ENCODE data around the gene RABGGTA.

Gene RABGGTA

DNA sequence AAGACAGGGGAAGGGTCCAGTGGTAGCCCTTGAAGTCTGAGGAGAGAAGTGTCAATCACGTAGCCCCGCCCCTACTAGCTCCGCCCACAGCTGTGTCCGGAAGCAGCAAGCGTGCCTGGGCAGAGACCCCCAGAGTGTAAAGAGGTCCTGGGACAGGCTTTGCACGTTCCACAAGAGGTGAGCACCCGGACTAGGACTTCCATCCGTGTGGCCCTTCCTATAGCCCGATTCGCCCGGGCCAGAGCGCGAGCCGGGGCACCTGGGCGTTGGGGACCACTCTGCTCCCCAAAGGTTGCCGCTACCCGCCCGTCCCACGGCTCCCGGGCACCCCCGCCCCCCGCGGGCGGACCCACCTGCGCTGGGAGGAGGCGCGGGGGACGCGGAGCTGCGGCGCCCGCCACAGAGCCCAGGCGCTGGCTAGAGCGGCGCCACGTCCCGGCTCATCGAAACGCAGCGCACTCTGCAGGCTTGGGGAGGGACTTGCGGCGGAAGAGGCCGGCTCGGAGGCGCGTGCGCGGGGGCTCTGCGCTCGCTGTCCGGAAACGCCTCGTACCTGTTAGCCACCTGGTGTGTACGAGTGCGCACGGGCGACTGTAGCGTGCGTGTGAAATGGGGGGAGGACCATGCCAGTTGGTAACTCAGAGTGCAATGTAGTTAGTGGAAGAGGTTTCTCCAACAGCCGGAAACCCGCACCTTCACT is at the start of gene RABGGTA:
RABGGTA (minus strand) TSS at position 464 of the 700 bp plus-strand sequence. CDS start 482 bp downstream, outside the sequence.
- peak; percentile 27 for DNase-seq

DNA sequence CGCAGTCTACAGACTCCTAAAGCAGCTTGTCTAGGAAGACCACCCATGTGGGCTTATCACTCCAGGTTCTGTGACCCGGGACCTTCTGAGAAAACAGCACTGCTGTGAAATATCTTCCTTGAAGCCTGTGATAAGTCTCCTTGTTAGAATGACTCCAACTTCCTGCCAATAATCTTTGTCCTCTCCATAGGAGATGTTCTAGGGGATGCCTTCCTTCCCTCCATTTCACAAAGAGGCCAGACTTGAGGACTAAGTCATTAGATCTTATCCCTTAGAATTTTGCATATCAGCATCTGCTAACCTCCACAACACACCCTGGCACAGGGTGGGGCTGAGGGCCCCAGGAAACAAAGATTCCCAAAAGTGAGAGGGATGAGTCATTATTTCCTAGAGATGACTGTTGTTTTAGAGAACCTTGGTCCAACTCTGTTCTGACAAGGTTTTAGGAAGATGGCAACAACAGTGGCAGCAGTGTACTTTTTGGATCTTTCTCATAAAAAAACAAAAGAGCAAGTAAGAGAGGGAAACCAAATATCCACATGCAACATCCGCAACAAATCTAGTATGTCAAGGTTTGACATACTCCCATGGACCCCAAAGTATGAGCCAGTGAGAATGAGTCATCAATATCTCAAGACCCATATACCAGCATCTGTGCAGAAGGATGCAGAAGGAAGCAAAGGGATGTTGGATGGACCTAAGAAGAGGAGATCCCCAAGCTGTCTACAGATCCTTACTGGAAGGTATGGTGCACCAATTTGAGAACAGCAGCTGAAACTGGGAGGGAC is 45.9 kb upstream of the RABGGTA start:
- DNase-seq, result no peak

DNA sequence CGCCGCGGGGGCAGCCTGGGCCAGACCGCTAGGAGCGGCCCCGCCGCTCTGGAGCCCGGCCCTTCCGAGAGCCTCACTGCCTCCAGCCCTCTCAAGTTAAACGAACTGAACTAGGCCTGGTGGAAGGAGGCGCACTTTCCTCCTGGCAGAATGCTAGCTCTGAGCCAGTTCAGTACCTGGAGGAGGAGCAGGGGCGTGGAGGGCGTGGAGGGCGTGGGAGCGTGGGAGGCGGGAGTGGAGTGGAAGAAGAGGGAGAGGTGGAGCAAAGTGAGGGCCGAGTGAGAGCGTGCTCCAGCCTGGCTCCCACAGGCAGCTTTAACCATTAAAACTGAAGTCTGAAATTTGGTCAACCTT is 45.2 kb upstream of the RABGGTA start:
- no peak for DNase-seq

- DNase-seq, result no peak
These were observed 44.6 kb upstream of the RABGGTA start for GRCh38 chr14:24315807-24316596.

DNA sequence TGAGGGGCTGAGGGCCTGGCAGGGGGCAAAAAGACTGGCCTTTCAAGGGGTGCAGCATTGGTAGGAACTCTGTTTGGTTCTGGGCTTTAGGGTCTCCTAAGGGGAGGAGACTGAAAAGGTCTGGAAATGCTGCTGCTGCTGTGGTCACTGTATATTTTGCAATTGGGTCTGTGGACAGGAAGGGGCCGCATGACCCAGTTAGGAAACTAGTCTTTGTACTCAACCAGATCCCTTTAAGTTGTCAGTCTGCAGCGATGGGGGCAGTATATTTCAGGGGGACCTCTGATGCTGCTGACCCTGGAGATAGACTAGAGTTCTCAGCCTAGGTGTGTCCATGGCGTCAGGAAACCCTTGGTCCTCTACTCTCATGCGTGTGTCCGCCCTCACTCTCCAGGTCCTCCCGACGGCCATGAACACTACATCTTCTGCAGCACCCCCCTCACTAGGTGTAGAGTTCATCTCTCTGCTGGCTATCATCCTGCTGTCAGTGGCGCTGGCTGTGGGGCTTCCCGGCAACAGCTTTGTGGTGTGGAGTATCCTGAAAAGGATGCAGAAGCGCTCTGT is 43.9 kb upstream of the RABGGTA start:
- no peak for DNase-seq

DNA sequence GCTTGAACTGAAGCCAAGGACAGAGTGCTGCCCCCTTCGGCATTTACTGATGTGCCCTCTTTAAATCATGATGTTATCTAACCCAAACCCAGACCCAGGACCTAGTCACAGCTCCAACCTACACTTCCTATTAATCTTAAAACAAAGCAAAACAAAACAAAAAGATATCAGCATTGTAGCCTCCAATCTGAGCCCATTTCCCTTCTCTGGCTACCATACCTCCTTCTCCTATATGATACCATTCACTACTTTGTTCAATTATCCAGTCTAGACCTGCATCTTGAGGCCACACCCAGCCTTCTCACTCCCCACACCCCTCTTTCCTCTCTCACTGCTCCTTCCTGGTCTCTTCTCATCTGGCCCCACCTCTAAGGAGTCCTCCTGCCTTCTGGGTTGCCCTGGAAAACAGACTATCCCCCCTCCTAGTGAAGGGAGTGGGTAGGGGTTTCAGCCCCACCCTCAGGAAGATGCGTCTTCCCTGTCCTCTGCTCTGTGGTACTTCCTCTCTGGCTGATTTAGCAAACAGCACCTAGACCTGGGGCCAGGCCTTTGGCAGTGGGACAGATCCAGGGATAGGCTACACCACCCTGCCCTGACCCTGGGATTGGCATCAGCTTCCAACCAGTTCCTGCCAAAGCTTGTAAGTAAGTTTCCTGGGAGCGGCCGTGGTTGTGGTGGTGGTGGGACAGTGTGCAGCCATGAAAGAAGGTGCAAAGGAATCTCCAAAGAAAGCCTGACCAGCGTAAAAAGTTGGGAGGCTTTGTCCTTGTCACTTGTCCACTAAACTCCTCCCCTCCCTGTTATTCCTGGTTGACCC is 43.2 kb upstream of the RABGGTA start:
- DNase-seq, result no peak

- peak; percentile 52 for DNase-seq
These were observed 42.5 kb upstream of the RABGGTA start for GRCh38 chr14:24313913-24314312.

GRCh38 chr14:24312736-24313507 is 41.5 kb upstream of the RABGGTA start:
- peak; percentile 96 for DNase-seq

DNA sequence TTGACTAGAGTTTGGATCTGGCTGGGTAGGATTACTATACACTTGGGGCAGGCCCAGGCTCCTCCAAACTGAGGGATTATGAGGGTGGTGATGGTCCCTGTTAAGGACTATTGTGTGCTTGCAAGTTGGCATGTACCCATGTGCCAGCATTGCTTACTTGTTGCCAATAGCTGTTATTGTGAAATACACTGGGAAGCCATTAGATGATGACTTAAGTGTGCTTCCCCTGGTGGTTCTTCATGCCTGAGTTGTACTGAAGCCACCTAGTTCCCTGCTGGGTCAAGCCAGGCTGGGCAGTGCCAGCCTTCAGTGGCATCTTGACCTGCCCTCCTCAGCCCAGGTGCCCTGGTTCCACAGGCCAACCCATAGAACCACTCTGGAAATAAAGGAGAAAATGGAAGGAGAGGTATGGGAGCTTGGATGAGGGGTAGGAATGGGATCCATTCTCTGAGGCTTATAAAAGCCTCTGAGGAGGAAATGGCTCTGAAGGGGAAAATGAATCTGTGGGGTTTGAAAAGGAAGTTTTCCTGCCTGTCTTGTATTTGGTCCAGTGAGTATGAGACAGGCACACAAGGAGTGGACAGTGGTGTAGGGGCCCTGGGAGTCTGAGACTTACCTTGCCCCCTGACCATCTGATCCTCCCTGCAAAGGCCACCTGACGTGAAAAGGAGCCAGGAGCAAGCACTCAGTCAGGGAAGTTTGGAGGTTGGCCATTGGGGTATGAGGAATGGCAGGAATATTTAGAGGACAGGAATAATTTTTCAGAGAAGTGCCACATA is 40.6 kb upstream of the RABGGTA start:
- peak; percentile 57 for DNase-seq

DNA sequence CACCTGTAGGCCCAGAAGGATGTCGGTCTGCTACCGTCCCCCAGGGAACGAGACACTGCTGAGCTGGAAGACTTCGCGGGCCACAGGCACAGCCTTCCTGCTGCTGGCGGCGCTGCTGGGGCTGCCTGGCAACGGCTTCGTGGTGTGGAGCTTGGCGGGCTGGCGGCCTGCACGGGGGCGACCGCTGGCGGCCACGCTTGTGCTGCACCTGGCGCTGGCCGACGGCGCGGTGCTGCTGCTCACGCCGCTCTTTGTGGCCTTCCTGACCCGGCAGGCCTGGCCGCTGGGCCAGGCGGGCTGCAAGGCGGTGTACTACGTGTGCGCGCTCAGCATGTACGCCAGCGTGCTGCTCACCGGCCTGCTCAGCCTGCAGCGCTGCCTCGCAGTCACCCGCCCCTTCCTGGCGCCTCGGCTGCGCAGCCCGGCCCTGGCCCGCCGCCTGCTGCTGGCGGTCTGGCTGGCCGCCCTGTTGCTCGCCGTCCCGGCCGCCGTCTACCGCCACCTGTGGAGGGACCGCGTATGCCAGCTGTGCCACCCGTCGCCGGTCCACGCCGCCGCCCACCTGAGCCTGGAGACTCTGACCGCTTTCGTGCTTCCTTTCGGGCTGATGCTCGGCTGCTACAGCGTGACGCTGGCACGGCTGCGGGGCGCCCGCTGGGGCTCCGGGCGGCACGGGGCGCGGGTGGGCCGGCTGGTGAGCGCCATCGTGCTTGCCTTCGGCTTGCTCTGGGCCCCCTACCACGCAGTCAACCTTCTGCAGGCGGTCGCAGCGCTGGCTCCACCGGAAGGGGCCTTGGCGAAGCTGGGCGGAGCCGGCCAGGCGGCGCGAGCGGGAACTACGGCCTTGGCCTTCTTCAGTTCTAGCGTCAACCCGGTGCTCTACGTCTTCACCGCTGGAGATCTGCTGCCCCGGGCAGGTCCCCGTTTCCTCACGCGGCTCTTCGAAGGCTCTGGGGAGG is 39.5 kb upstream of the RABGGTA start, which contains the start of gene LTB4R:
LTB4R (plus strand) TSS at position 857 of the 959 bp plus-strand sequence. CDS start 4,150 bp downstream, outside the sequence.
- DNase-seq, result peak; percentile 58

DNA sequence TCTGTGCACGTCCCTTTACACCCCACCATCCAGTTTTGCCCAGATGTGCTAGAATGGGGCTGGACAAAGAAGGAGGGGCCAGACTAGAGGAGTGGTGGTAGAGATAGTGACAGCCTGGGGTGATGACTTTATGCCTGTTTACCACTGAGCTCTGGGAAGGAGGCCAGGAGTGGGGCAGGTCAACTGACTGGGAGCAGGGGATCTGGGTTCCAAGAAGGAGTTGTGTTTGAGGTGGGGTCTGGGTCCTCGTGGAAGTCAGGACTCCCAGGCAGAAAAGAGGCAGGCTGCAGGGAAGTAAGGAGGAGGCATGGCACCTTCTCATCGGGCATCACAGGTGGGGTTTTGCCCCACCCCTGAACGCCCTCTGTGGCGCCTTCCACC is 38.9 kb upstream of the RABGGTA start:
- DNase-seq, result no peak

DNA sequence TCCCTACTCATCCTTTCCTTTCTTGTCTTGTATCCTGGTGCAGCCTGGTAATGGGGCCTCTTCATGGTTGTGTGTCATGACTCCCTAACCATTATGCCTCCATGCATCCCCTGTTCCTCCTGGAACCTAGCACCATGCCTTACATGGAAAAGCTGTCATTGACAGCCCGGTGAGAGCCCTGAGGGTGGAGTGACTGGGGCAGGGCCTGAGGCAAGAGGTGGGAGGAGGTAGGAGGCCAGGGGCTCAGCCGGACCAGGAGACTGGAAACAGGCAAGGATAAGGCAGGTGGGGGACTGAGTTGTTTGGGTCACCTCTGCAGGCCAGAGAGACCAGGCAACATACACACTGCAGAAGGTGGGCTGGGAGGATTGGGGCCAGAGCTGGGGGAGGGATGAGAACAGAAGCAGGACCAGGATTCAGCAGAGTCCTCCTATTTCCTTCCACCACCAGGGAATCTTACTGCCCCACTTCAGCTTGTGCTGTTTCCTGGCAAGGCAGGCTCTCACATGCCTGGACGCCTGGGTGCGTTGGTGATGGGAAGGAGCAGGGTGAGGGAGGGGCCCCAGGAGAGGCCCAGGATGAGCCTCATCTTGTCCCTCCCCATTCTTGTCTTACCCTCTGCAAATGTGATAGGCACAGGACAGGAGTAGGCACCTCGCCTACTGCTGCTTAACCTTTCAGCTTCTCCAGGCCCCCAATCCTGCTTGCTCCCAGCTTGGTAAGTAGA is 38.3 kb upstream of the RABGGTA start, which contains the start of gene LTB4R2:
LTB4R2 (plus strand) TSS at position 603 of the 727 bp plus-strand sequence. CDS start 525 bp downstream, outside the sequence.
- DNase-seq, result no peak

- no peak for DNase-seq
These were observed 37.1 kb upstream of the RABGGTA start for GRCh38 chr14:24308342-24309124.

DNA sequence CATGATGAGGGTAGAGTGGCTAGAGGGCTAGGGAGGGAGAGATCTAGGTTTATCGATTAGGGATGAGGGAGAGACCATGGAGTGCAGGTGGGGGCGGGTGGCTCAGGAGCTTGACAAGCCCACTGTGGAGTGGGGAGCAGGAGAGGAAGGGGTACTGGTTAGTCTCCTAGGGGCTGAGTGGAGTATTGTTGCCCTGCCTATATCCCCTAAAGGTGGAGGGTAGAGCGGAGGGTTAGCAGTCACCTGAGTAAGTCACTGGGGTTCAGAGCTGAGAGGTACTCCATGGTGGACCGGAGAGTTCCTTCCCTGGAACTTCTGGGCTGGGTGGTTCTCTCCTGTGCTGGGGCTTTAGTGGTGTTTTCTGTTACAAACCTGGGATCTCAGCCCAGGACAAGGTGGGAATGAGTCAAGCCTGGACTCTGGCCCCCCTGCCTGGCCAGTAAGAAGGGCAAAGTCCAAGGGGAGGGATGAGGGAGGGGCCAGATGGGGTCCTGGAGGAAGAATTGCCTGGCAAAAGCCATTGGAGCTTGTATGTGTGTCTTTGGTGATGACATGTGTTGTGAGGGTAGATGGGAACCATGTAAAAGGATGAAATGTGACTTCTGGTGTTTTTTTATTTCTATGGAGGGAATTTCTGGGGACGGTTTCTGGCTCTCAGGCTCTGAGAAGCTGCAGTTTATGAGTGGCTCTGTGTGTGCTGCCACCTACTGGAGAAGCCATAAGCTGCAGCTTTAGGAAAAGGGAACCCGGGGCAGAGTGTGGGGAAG is 36.4 kb upstream of the RABGGTA start, which contains the start of gene CIDEB:
CIDEB (minus strand) TSS at position 403 of the 767 bp plus-strand sequence; CDS start at position 284, 119 bp downstream.
- no peak for DNase-seq

DNA sequence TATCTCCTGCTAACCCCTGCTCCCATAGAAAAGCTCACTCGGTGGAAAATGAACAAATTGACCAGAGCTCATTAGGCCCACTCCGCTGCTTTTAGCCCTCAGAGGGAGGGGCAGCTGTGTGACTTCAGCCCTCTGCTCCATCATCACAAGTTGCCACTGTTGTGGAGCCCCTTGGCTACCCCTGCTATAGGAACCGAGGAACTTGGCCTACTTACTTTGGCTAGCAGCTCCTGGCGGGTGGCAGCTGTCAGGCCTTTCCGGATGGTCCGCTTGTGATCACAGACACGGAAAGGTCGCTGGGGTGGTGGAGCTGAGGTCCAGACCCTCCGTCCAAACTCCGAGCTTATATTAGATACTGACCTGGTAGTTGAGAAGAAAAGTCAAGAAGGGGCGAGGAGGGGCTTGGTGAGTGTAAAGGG is 35.8 kb upstream of the RABGGTA start:
- no peak for DNase-seq

- DNase-seq, result no peak
These were observed 32.6 kb upstream of the RABGGTA start for GRCh38 chr14:24304019-24304387.
